CD14-positive monocyte (primary cell): Measurements from ENCODE around the gene RABGAP1. TPM values are rescaled to one million over a fixed set of nuclear protein-coding genes. Genes with fewer than 3 reads are reported as not detected.

ENCODE experiments used
- DNase-seq, 3 donors: peaks; one replicate each; pipeline ENCODE4 v3.0.0-alpha.2; 2011 to 2022
- H2AFZ ChIP-seq: 2 replicates; pipeline ENCODE4 v1.6.0; 2012; ENCODE audit warnings: mild to moderate bottlenecking, low read depth, low read length, inconsistent platforms; ENCODE audit not compliant: insufficient read depth, poor library complexity, severe bottlenecking
- H3K27ac ChIP-seq, 2 donors: 1 replicate in 1 of 2; 2 replicates in 1 of 2; pipeline ENCODE4 v1.5.1; 2012 to 2013; ENCODE audit warnings: low read length in 2 of 2, control low read depth in 1 of 2, inconsistent platforms in 1 of 2, low read depth in 1 of 2, mild to moderate bottlenecking in 1 of 2
- H3K27me3 ChIP-seq, 2 donors: one replicate each; pipeline versions ENCODE4 v1.6.0 to v1.6.1; 2011 to 2013; ENCODE audit warnings: low read length in 2 of 2; ENCODE audit not compliant: control insufficient read depth in 2 of 2, insufficient read depth in 2 of 2
- H3K36me3 ChIP-seq, 2 donors: replicated peaks in 1 of 2; 1 replicate in 1 of 2; 2 replicates in 1 of 2; pipeline versions ENCODE4 v1.5.1 to v1.6.1; 2012 to 2013; ENCODE audit warnings: low read length in 2 of 2, control low read depth in 1 of 2, inconsistent platforms in 1 of 2, mild to moderate bottlenecking in 1 of 2; ENCODE audit not compliant: insufficient read depth in 2 of 2, control insufficient read depth in 1 of 2
- H3K4me1 ChIP-seq, 2 donors: 1 replicate in 1 of 2; 2 replicates in 1 of 2; pipeline versions ENCODE4 v1.5.1 to v1.6.1; 2012 to 2013; ENCODE audit warnings: low read length in 2 of 2, control low read depth in 1 of 2, inconsistent platforms in 1 of 2, mild to moderate bottlenecking in 1 of 2, moderate library complexity in 1 of 2; ENCODE audit not compliant: insufficient read depth in 2 of 2, control insufficient read depth in 1 of 2
- H3K4me2 ChIP-seq: replicated peaks from 2 replicates; pipeline ENCODE3; 2012; ENCODE audit warnings: low read length, moderate library complexity, mild to moderate bottlenecking; ENCODE audit not compliant: poor library complexity, severe bottlenecking; ENCODE audit errors: extremely low read depth
- H3K4me3 ChIP-seq, 3 experiments: fragments of 200-600 bp in 1 of 3; sonication (generic) in 1 of 3; replicated peaks in 1 of 3; 1 replicate in 2 of 3; 2 replicates in 1 of 3; pipeline ENCODE4 v1.5.1; 2011 to 2013; ENCODE audit warnings: low read length in 3 of 3, mild to moderate bottlenecking in 3 of 3, control low read depth in 2 of 3, low read depth in 2 of 3, inconsistent platforms in 1 of 3, moderate library complexity in 1 of 3
- H3K79me2 ChIP-seq: 2 replicates; pipeline ENCODE4 v1.6.0; 2012; ENCODE audit warnings: mild to moderate bottlenecking, control low read depth, inconsistent platforms, low read length, moderate library complexity; ENCODE audit not compliant: insufficient read depth
- H3K9ac ChIP-seq: 2 replicates; pipeline ENCODE4 v1.6.0; 2017; ENCODE audit warnings: low read length, mild to moderate bottlenecking; ENCODE audit not compliant: insufficient read depth, poor library complexity, severe bottlenecking
- H3K9me3 ChIP-seq, 2 donors: replicated peaks in 1 of 2; 1 replicate in 1 of 2; 2 replicates in 1 of 2; pipeline versions ENCODE4 v1.5.1 to v1.6.1; 2012 to 2013; ENCODE audit warnings: low read length in 2 of 2, control low read depth in 1 of 2; ENCODE audit not compliant: control insufficient read depth in 1 of 2, insufficient read depth in 1 of 2
- H4K20me1 ChIP-seq: 2 replicates; pipeline ENCODE4 v1.6.0; 2012; ENCODE audit warnings: mild to moderate bottlenecking, low read length, control low read depth, moderate library complexity; ENCODE audit not compliant: insufficient read depth
- H3K27ac Mint-ChIP-seq, 7 donors: one replicate each; pipeline ENCODE4 v1.8.0; 2020; ENCODE audit warnings: mild to moderate bottlenecking in 7 of 7, mixed read lengths in 7 of 7, moderate library complexity in 6 of 7, inconsistent platforms in 2 of 7
- H3K27me3 Mint-ChIP-seq, 3 donors: one replicate each; pipeline ENCODE4 v1.8.0; 2021 to 2022; ENCODE audit warnings: low read depth in 3 of 3, mild to moderate bottlenecking in 3 of 3, mixed read lengths in 3 of 3, moderate library complexity in 3 of 3, inconsistent platforms in 1 of 3
- H3K36me3 Mint-ChIP-seq, 2 donors: one replicate each; pipeline ENCODE4 v1.8.0; 2020; ENCODE audit warnings: mixed read lengths in 2 of 2, inconsistent platforms in 1 of 2, mild to moderate bottlenecking in 1 of 2
- H3K4me1 Mint-ChIP-seq: one replicate; pipeline ENCODE4 v1.8.0; 2020; ENCODE audit warnings: mild to moderate bottlenecking, mixed read lengths
- H3K4me3 Mint-ChIP-seq, 2 donors: one replicate each; pipeline ENCODE4 v1.8.0; 2020; ENCODE audit warnings: mild to moderate bottlenecking in 2 of 2, mixed read lengths in 2 of 2, moderate library complexity in 1 of 2
- H3K9me3 Mint-ChIP-seq, 7 donors: one replicate each; pipeline ENCODE4 v1.8.0; 2020 to 2022; ENCODE audit warnings: mixed read lengths in 7 of 7, mild to moderate bottlenecking in 6 of 7, moderate library complexity in 6 of 7, inconsistent platforms in 2 of 7
- WGBS: methylation state at CpG from one replicate; pipeline ENCODE4 v1.1.5; 2013; ENCODE audit warnings: missing lambda C conversion rate; ENCODE audit not compliant: insufficient coverage; 5-methylcytosine and 5-hydroxymethylcytosine counted together
- intact Hi-C, 2 donors: fragments of 100-400 bp; cut with micrococcal nuclease; formaldehyde crosslinking; loops; one replicate each; pipeline versions ENCODE4 v1.15.0 to v1.15.1; 2023
- polyA plus RNA-seq, 3 donors: library from polyadenylated mRNA; depleted of rRNA in 1 of 3; unstranded in 2 of 3; stranded (reverse) in 1 of 3; fragments of 300-500 nt in 2 of 3; fragments of >200 nt in 1 of 3; fragmentation: Illumina TruSeq in 2 of 3; gene quantifications; 1 replicate in 2 of 3; 2 replicates in 1 of 3; pipeline ENCODE4 v1.2.3, GENCODE V29; 2012 to 2021
- TF ChIP-seq, protein P1 (sequence below): fragments of 200-600 bp; IDR thresholded peaks from one replicate; pipeline ENCODE4 v1.8.0; 2022; ENCODE audit warnings: antibody characterized with exemption, mild to moderate bottlenecking

RABGAP1 gene
- polyA plus RNA-seq, 3 donors: 14.7 to 24.1 (median 19.3) TPM

DNA sequence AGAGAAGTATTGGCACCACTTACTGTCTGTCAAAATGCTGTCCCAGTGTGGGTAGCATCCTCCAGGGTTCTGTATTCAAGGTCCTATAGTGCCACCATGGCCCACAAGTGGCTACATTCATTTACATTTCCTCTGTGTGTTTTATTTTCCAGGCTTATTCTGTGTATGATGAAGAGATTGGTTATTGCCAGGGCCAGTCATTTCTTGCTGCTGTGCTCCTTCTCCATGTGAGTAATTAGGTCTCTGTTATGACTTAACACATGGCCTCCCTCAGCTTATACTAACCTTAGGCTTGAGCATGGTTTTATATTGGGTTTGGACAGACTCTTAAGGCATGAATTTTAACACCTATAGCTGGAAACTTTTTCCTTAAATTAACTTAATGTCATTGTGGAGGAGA, 129.4 kb downstream of the RABGAP1 start:
- Histone ChIP-seq H3K27ac (no peak overlapping the region), H2AFZ (no peak overlapping the region), H3K36me3 (peaks cover 78 to 98% of the 10 kb centered on the region in 2 donors), H3K27me3 (no peaks in the 10 kb centered on the region), H3K4me1 (no peaks in the 10 kb centered on the region), H3K4me2 (no peak overlapping the region), H3K9me3 (no peaks in the 10 kb centered on the region), H3K4me3 (no peak overlapping the region), H3K9ac (no peak overlapping the region), H3K79me2 (no peaks in the 10 kb centered on the region), H4K20me1 (no peaks in the 10 kb centered on the region)
- no peak overlapping the region for H3K27ac Mint-ChIP-seq
- H3K36me3 Mint-ChIP-seq: peaks cover 74 to 85% of the 10 kb centered on the region in 2 donors
- H3K4me1 Mint-ChIP-seq: no peaks in the 10 kb centered on the region
- H3K4me3 Mint-ChIP-seq: no peak overlapping the region
- DNase-seq: no peak
- intact Hi-C loops: no loop called here
- TF ChIP-seq, protein P1, sequence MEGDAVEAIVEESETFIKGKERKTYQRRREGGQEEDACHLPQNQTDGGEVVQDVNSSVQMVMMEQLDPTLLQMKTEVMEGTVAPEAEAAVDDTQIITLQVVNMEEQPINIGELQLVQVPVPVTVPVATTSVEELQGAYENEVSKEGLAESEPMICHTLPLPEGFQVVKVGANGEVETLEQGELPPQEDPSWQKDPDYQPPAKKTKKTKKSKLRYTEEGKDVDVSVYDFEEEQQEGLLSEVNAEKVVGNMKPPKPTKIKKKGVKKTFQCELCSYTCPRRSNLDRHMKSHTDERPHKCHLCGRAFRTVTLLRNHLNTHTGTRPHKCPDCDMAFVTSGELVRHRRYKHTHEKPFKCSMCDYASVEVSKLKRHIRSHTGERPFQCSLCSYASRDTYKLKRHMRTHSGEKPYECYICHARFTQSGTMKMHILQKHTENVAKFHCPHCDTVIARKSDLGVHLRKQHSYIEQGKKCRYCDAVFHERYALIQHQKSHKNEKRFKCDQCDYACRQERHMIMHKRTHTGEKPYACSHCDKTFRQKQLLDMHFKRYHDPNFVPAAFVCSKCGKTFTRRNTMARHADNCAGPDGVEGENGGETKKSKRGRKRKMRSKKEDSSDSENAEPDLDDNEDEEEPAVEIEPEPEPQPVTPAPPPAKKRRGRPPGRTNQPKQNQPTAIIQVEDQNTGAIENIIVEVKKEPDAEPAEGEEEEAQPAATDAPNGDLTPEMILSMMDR: no peak
- no peaks in the 10 kb centered on the region for H3K9me3 Mint-ChIP-seq
- no peaks in the 10 kb centered on the region for H3K27me3 Mint-ChIP-seq

- peak overlapping the region in 2 of 7 donors; percentile 6 to 41 for H3K27ac Mint-ChIP-seq
- 100% methylated on average over 1 of the region's 2 CpGs for WGBS
- Histone ChIP-seq H3K4me3 (no peak overlapping the region), H2AFZ (no peak overlapping the region), H3K79me2 (no peaks in the 10 kb centered on the region), H3K27ac (no peak overlapping the region), H3K9me3 (no peaks in the 10 kb centered on the region), H3K4me1 (no peaks in the 10 kb centered on the region), H3K4me2 (no peak overlapping the region), H3K27me3 (no peaks in the 10 kb centered on the region), H3K9ac (no peak overlapping the region), H3K36me3 (peaks cover 67 to 97% of the 10 kb centered on the region in 2 donors), H4K20me1 (no peaks in the 10 kb centered on the region)
- H3K4me1 Mint-ChIP-seq: no peaks in the 10 kb centered on the region
- H3K27me3 Mint-ChIP-seq: no peaks in the 10 kb centered on the region
- TF ChIP-seq, protein P1: no peak
- H3K4me3 Mint-ChIP-seq: no peak overlapping the region
- intact Hi-C loops: no loop called here
- no peak for DNase-seq
- peaks cover 62 to 77% of the 10 kb centered on the region in 2 donors for H3K36me3 Mint-ChIP-seq
- H3K9me3 Mint-ChIP-seq: no peaks in the 10 kb centered on the region
These were observed 131.7 kb downstream of the RABGAP1 start for GRCh38 chr9:123072407-123072995.
